Stimulated activated CD8-positive, alpha-beta memory T cell treated with anti-CD3 and anti-CD28 coated beads, Interleukin-7, amount 100 ng/mL, for 4 hours (primary cell): ENCODE measurements around the gene C8G.
A peak's percentile ranks its signal among the peaks of the same experiment; 100 is the strongest.

Experiments
- DNase-seq, 2 donors: peaks; one replicate each; pipeline ENCODE4 v3.0.0-alpha.2; 2020; ENCODE audit warnings: low read depth in 2 of 2

Gene C8G

GRCh38 chr9:136953771-136954269 is 8.8 kb downstream of the C8G start:
- DNase-seq = no peak

DNA sequence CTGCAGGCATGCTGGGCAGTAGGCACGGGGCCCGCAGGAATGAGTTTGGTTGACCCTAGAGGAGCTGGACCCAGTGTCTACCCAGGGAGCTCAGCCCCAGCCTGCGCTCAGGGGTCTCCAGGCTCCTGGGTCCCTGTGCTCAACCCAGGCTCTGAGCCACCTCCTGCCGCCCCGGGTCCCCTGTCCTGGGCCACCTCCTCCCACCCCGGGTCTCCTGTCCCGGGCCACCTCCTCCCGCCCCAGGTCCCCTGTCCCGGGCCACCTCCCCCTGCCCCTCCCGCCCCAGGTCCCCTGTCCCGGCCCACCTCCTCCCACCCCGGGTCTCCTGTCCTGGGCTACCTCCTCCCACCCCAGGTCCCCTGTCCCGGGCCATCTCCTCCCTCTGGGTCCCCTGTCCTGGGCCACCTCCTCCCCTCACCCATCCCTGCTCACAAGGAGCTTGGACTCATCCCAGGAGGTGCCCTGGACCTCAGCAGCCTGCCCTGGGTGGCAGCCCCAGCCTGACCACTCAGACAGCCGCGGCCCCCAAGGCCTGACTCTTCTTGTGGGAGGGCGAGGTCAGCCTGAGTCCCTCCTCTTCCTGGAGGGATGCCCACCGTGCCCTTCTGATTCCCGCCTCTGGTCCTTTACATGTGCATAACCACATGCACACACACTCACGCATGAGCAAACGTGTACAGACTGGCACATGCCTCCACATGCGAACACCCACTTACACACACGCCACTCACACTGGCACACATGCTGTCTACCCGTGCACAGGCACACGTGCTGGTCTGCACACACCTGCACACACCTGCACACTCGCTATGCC is 9.4 kb downstream of the C8G start:
- no peak for DNase-seq

DNA sequence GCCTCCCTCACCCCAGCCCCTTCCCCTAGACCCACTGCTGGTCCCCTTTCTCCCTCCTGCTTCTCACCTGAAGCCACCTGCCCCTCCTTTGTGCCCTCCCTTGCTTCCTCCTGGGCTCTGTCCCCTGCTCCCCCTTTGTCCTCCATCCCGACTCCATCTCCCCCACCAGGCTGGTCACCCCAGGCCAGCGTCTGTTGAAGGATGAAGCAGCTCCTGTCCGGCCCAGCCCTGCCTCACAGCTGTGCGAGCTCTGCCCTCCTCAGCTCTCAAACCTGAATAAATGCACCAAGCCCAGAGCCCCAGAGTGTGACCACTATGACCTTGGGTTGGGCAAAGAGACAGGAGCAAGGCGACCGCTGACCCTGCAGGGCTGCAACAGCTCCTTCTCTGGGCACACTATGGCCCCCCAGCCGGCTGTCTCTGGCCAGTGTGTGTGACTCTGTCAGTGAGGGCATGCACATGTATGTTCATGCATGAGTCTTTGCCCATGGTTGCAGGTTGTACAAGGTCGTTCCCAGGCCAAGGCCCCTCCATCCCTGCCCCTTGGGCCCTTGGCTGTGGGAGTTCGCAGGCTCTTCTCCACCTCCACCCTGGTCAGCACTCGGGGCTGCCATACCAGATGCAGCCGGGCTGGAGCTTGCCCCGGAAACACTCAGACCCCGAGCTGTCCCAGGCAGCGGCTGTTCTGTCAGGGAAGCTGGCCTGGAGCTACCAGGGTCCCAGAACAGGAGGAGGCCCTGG is 10.3 kb downstream of the C8G start:
- no peak for DNase-seq

GRCh38 chr9:136955943-136956335 is 10.9 kb downstream of the C8G start:
- DNase-seq = no peak

- no peak for DNase-seq
Measured at GRCh38 chr9:136956604-136957003, 11.6 kb downstream of the C8G start.

DNA sequence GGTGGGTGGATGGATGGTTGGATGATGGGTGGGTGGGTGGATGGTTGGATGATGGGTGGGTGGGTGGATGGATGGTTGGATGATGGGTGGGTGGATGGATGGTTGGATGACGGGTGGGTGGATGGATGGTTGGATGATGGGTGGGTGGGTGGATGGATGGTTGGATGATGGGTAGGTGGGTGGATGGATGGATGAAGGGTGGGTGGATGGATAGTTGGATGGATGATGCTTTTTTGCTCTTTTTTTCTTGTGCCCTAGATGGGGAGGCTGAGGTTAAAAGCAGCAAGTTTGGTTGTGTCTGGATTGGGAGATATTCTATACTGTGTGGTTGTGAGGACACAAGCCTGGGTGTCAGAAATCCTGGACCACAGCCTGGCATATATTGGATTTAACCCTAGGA is 12.4 kb downstream of the C8G start:
- DNase-seq = no peak

GRCh38 chr9:136957901-136958300 is 12.9 kb downstream of the C8G start:
- no peak for DNase-seq

GRCh38 chr9:136958473-136958872 is 13.4 kb downstream of the C8G start:
- no peak for DNase-seq

DNA sequence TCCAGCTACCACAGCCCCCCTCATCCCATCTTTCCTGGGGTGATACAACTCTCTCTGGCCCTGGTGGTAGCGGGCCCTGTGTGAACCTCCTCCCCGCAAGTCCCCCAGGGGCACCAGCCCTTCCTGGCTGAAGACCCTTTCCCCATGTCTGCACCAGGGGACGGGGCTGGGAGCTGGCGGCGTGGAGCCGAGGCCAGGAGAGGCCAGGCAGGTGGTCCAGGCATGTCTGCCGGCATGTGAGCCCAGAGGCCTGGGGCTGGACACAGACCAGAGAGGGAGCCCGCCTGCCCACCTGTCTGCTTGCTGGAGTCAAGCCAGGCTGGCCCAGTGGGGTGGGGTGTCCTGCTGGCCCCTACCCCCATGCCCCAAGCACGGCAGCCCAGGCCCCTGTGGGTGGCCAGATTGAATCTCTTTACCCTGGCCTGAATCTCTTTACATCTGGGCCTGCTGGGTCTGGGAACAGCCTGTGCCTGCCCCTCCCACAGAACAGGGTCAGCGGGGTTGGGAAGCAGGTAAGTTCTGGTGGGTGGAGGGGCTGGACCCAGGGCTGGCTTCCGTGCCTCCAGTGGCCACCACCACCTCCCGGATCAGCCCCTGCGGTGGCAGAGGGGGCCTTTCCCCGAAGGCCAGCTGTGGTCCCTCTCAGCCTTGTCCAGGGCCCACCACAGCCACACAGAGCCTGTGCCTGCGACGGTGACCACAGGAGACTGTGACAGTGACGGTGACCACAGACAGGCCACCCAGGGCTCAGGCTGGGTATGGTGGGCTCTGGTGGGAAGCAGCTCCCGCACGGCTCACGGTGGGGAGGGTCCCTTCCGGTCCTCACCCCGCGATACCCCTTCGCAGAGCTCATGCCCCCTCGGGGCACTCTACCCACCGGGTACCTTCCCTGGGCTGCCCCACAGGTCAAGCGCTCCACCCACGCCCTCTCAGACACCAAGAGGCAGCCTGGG is 14.1 kb downstream of the C8G start:
- DNase-seq = no peak

DNA sequence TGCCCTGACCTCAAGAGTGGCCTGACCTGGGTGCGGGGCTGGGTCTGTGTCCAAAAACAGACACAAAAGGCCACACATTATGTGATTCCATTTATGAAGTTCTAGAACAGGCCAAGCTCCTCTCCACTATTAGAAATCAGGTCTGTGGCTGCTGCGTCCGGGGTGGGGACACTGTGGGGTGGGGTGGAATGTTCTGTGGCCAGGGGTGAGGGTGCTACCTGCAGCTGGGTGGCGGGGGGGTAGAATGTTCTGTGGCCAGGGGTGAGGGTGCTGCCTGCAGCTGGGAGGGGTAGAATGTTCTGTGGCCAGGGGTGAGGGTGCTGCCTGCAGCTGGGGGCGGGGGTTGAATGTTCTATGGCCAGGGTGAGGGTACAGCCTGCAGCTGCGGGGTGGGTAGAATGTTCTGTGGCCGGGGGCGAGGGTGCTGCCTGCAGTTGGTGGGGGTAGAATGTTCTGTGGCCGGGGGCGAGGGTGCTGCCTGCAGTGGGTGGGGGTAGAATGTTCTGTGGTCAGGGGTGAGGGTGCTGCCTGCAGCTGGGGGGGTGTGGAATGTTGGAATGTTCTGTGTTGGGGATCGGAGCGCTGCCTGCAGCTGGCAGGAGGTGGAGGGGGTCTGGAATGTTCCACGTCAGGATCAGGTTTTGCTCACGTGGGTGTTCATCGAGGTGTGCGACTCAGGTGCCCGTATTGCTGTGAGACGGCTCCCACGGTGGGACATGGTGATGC is 15.3 kb downstream of the C8G start:
- peak in 1 of 2 donors; percentile 37 for DNase-seq

DNA sequence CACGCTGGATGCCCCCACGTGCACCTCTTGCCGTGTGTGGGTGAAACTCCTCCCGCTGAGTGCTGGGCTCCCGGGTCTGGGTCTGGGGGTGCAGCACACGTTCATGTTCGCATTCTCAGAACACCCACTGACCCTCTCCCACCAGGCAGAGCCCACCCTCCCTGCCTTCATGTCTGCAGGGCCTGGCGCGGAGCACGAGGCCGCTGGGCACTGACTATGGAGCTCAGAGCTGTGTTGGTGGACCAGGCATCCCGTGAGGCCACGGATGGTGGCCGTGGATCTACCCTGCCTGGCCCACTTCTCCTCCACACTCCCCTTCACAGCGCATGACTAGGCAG is 15.9 kb downstream of the C8G start:
- no peak for DNase-seq

GRCh38 chr9:136961279-136962065 is 16.4 kb downstream of the C8G start:
- no peak for DNase-seq

DNA sequence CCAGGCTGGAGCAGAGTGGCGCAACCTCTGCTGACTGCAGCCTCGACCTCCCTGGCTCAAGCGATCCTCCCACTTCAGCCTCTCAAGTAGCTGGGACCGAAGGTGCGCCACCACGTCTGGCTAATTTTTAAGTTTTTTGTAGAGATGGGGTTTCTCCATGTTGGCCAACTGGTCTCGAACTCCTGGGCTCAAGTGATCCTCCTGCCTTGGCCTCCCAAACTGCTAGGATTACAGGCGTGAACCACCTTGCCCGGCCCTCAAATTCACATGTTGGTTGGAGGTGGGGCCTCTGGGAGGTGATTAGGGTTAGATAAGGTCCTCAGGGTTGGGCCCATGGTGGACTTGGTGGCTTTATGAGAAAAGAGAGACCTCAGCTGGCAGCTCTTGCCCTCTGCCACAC is 17.1 kb downstream of the C8G start:
- DNase-seq = no peak

DNA sequence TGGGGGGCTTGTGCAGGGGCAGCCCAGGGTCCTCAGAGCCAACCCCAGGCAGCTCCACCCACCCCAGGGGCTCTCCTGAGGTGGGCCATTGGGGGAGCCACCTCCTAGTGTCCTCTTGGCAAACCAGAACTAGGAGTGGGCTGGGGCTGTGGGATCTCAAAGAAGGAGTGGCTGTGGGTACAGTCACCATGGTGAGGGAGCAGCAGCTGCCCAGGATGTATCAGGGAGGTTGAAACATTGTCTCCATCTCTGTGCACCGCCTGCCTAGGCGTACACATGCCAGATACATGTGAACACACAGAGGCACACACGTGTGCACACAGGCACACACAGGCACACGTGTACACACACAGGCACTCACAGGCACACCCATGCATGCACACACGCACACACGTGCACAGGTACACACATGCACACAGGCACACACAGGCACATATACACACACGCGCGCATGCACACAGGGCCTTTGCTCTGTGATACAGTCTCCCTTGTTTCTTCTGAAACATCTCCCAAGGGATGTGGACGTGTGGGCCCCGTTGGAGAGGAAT is 17.7 kb downstream of the C8G start:
- DNase-seq = no peak

GRCh38 chr9:136963341-136963740 is 18.3 kb downstream of the C8G start:
- DNase-seq = no peak

GRCh38 chr9:136963751-136964150 is 18.7 kb downstream of the C8G start:
- DNase-seq = no peak

- DNase-seq = no peak
Measured at GRCh38 chr9:136964171-136964689, 19.2 kb downstream of the C8G start.

GRCh38 chr9:136964833-136965422 is 19.9 kb downstream of the C8G start:
- DNase-seq = no peak

DNA sequence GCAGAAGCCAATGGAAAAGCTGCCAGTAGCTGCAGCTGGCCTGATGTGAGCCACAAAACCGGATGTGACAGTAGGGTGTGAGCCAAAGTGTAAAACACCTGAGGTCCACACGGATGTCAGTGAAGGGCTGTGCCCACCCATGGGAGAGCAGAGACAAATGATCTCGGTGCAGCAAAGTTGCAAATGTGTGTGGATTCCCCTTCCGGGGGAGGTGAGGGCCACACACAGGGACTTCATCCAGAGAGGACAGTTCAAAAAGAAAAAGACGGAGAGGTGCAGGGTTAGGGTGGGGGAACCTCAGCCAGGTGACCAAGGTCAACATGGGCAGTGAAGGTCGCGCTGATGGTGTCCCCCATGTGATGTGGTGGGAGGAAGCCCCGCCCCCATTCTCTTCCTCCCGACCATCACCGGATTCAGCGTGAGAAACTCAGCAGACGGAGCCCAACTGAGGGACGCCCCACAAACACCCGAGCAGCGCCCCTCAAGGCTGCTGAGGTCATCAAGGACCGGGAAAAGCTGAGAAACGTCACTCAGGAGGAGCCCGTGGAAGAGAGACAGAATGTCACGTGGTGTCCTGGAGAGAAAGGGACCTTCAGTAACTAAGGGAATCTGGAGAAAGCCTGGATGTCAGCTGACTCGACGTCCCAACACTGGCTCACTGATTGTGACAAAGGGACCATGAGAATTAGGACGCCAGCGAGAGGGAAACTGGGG is 20.9 kb downstream of the C8G start:
- DNase-seq = no peak
